ENCODE measurements around the gene PPP1R12C. TPM values are rescaled to one million over a fixed set of nuclear protein-coding genes. Genes with fewer than 3 reads are reported as not detected.

Gene PPP1R12C
- total and polyA plus RNA-seq, 12 donors = 134 to 283 (median 201) TPM

DNA sequence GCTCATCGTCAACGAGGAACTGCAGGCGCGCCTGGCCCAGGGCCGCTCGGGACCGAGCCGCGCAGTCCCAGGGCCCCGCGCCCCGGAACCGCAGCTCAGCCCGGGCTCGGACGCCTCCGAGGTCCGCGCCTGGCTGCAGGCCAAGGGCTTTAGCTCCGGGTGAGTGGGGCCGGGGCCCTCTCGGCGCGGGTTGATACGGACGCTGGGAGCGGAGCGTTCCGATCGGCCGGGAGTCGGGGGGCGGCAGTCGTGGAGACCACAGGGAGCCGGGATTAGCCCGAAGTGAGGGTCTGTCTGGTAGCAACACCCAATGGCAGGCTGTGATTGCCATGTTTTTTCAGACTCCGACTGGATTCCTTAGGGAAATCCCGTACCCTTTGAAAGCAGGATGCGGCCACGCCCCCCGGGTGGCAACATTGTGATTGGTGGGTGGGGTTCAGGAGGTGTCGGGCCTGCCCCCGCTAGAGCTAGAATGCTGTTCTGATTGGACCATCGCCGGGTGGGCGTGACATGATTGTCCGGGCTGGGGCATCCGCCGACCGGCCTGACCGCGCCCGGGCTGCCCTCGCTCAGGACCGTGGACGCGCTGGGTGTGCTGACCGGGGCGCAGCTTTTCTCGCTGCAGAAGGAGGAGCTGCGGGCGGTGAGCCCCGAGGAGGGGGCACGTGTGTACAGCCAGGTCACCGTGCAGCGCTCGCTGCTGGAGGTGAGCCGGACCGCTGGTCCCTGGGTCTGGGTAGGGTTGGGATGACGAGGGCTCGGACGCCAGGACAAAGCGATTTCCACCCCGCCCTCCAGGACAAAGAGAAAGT lies 30.5 kb downstream of the PPP1R12C start:
- peak in 1 of 9 donors; percentile 7 for TF ChIP-seq CTCF (IDR thresholded peaks at IDR 0.05)
- Histone ChIP-seq H3K27me3 (peaks cover 10 to 66% (median 44%) of the 10 kb centered on the region in 7 donors), H3K9me3 (no peaks in the 10 kb centered on the region), H3K27ac (peak overlapping the region in 7 of 10 donors; percentile 25 to 66 (median 51)), H3K4me1 (peaks cover 11 to 47% (median 30%) of the 10 kb centered on the region in 9 donors), H3K4me3 (peak overlapping the region; percentile 5 to 68 (median 56)), H3K36me3 (peaks cover 0 to 24% (median 16%) of the 10 kb centered on the region in 9 donors)
- ATAC-seq = peak; percentile 77 to 93 (median 90)
- intact Hi-C loops (cut with DNase I) = loop anchor here in 1 of 10 donors (2.0 kb wide), 1 partner anchor 30 kb away; the partner anchor contains the start of gene PPP1R12C
- WGBS, 2 donors = 1 to 4% methylated on average over 73 to 74 of the region's 74 CpGs
- peak; percentile 96 to 97 for DNase-seq

DNA sequence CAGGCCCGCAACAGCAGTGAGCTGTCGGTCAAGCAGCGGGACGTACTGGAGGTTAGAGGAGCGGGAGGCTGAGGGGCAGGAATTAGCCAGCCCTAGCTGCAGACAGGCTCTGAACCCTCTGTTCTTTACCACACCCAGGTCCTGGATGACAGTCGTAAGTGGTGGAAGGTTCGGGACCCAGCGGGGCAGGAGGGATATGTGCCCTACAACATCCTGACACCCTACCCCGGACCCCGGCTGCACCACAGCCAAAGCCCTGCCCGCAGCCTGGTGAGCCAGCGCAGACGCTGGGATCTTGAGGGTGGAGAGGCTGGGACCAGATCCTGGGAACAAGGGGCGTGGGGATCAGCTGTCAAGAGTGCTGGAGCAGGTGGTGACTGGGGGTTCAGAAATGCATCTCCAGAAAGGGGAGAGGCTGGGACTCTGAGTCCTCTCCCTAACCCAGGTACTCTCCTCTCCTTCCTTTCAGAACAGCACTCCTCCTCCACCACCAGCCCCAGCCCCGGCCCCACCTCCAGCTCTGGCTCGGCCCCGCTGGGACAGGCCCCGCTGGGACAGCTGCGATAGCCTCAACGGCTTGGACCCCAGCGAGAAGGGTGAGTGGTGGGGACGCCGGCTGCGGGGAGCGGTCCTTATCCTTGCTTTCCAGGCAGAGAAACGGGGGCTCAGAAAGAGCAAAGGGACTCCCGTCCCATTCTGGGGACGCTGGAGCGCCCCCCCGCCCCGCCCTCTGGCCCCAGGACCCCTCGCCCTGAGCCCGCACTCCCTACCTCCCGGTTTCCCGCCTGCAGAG lies 31.3 kb downstream of the PPP1R12C start:
- Histone ChIP-seq H3K4me1 (peaks cover 13 to 54% (median 35%) of the 10 kb centered on the region in 9 donors), H3K9me3 (no peaks in the 10 kb centered on the region), H3K4me3 (peak overlapping the region; percentile 5 to 68 (median 56)), H3K27ac (peak overlapping the region in 3 of 10 donors; percentile 23 to 64 (median 43)), H3K36me3 (peaks cover 0 to 16% (median 8%) of the 10 kb centered on the region in 9 donors), H3K27me3 (peaks cover 17 to 74% (median 52%) of the 10 kb centered on the region in 7 donors)
- no peak for DNase-seq
- 23 to 29% methylated on average over 35 of the region's 35 CpGs for WGBS, 2 donors
- no peak for TF ChIP-seq CTCF (IDR thresholded peaks at IDR 0.05)
- intact Hi-C loops (cut with DNase I) = loop anchor here in 1 of 10 donors (2.0 kb wide), 1 partner anchor 31 kb away; the partner anchor contains the start of gene PPP1R12C
- no peak for ATAC-seq

DNA sequence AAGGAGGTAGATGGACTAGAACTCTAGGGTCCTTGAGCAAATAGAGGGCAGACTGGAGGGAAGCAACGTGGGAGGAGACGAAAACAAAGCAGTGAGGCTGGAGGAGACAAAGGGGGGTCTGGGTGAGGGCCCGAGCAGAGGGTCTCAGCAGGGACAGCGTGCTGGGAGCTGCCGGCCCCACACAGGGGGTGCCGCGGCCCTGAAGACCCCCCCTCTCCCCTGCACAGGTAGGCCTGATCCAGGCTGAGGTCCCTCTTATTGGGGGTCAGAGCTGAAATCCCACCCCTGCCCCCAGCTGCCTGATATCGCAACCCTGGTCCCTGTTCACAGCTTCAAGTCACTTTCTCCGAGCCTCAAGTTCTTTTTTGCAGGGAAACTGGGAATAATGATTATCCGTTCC lies 33.0 kb downstream of the PPP1R12C start:
- TF ChIP-seq CTCF (IDR thresholded peaks at IDR 0.05) = no peak
- no peak overlapping the region for H3K4me3 ChIP-seq
- no peak overlapping the region for H3K27ac ChIP-seq
- intact Hi-C loops (cut with DNase I) = no loop called here
- DNase-seq (no peak), ATAC-seq (no peak)
- peaks cover 14 to 66% (median 46%) of the 10 kb centered on the region in 9 donors for H3K4me1 ChIP-seq
- no peaks in the 10 kb centered on the region for H3K9me3 ChIP-seq
- H3K36me3 ChIP-seq = no peaks in the 10 kb centered on the region
- 81 to 86% methylated on average over 10 of the region's 10 CpGs for WGBS, 2 donors
- H3K27me3 ChIP-seq = peaks cover 31 to 91% (median 69%) of the 10 kb centered on the region in 7 donors

Measured in heart right ventricle (tissue), 16 donors.